ENCODE measurements around the gene OR10G2.
"Not testable (repeated sequence)": the region's sequence is repeated elsewhere in the genome, so short reads cannot be mapped to it uniquely, and the experiment has no call there.

Gene OR10G2

GRCh38 chr14:21642683-21643082 is 7.9 kb upstream of the OR10G2 start:
- H3K4me3 ChIP-seq (ENCODE audit: low read length), result no peak overlapping the region
- TF ChIP-seq CTCF (conservative IDR thresholded peaks at IDR 0.05; ENCODE audit: low read depth, low read length), result no peak
- DNase-seq (ENCODE audit: low read depth), result no peak

- H3K4me3 ChIP-seq (ENCODE audit: low read length), result no peak overlapping the region
- no peak for DNase-seq (ENCODE audit: low read depth)
- no peak for TF ChIP-seq CTCF (conservative IDR thresholded peaks at IDR 0.05; ENCODE audit: low read depth, low read length)
Observed at GRCh38 chr14:21631084-21631483, 3.7 kb downstream of the OR10G2 start.

DNA sequence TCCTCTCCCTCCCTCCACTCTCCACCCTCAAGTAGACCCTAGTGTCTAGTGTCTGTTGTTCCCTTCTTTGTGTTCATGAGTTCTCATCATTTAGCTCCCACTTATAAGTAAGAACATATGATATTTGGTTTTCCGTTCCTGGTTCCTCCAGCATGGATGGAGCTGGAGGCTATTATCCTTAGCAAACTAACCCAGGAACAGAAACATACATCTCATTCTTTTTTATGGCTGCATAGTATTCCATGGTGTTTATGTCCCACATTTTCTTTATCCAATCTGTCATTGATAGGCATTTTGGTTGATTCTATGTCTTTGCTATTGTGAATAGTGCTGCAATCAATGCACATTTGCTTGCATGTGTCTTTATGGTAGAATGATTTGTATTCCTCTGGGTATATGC is 4.2 kb downstream of the OR10G2 start:
- not testable (repeated sequence) for H3K4me3 ChIP-seq (ENCODE audit: low read length); DNase-seq (ENCODE audit: low read depth)

DNA sequence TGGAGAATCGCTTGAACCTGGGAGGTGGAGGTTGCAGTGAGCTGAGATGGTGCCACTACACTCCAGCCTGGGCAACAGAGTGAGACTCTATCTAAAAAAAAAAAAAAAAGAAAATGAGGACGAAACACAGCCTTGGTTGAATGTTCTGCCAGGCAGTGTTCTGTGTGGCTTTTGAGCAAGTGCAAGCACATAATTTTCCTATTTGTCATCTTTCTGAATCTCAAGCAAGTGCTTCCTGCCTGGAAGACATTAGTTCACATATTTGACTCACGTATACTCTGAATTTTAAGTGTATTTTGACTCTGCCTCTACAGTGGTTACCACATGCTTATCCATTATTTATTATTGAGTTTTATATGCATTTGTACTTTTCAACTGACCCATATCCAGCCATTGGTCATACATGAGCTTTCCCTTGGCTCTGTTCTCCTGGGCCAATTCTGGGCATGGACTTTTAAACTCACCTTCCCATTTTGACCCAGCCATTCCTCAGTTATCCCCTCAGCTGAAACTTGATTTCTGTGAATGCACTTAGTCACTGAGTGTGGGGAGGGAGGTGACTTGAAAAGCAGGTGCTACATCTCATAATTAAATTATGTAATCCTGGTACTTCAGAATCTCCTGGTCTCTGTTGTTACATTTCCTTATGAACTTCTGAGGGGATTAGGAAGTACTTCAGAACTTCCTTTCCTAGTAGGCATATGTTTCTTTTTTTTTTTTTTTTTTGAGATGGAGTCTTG is 8.1 kb downstream of the OR10G2 start:
- no peak for DNase-seq (ENCODE audit: low read depth)
- no peak for TF ChIP-seq CTCF (conservative IDR thresholded peaks at IDR 0.05; ENCODE audit: low read depth, low read length)

GRCh38 chr14:21617614-21618013 is 17.1 kb downstream of the OR10G2 start:
- H3K4me3 ChIP-seq (ENCODE audit: low read length), result no peak overlapping the region
- TF ChIP-seq CTCF (conservative IDR thresholded peaks at IDR 0.05; ENCODE audit: low read depth, low read length), result no peak
- DNase-seq (ENCODE audit: low read depth), result no peak

More for the DNA sequence above, 8.1 kb downstream of the OR10G2 start:
- no peak overlapping the region for H3K4me3 ChIP-seq (ENCODE audit: low read length)

DNA sequence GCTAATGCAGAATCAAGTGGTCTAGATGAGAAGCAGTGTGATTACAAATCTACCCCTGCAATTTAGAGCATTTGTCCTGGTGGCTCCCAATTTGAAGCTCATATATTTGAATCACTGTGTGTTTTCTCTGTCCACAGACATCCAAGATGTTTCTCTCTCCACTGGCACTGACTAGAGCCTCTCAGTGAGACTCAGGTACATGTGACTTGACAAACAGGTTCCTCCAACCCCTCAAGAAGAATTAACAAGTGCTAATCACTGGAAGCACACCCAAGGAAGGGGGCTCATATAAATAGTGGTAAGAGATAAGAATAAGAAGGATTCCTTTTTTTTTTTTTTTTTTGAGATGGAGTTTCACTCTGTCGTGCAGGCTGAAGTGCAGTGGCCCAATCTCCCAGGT is 20.5 kb downstream of the OR10G2 start:
- no peak for TF ChIP-seq CTCF (conservative IDR thresholded peaks at IDR 0.05; ENCODE audit: low read depth, low read length)
- H3K4me3 ChIP-seq (ENCODE audit: low read length), result no peak overlapping the region
- DNase-seq (ENCODE audit: low read depth), result no peak

GRCh38 chr14:21612324-21612723 is 22.4 kb downstream of the OR10G2 start:
- no peak for DNase-seq (ENCODE audit: low read depth)
- no peak overlapping the region for H3K4me3 ChIP-seq (ENCODE audit: low read length)
- TF ChIP-seq CTCF (conservative IDR thresholded peaks at IDR 0.05; ENCODE audit: low read depth, low read length), result no peak

DNA sequence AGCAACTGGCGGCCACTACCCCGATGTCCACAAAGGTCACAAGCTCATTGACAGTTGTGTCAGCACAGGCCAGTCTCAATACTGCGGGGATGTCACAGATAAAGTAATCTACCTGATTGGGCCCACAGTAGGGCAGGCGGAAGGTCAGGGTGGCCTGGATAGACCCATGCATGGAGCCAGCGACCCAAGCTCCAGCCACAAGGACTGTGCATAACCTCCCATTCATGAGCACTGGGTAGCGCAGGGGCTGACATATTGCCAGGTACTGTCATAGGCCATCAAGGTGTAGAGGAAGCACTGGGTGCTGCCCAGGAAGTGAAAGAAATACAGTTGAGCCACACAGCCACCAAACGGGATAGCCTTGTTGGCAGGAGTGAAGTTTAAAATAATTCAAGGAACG is 32.6 kb downstream of the OR10G2 start:
- not testable (repeated sequence) for DNase-seq (ENCODE audit: low read depth); H3K4me3 ChIP-seq (ENCODE audit: low read length)
